NCI-H1436 (cell line): ENCODE data around the gene HLA-DOA.

Experiments
- DNase-seq: peaks from one replicate; lab custom pipeline; 2025; lab: John Stamatoyannopoulos, UW

HLA-DOA gene

GRCh38 chr6:32977272-32977952, 32.0 kb downstream of the HLA-DOA start:
- DNase-seq = no peak

- no peak for DNase-seq
Measured at GRCh38 chr6:32976334-32977069, 32.9 kb downstream of the HLA-DOA start.

- DNase-seq = no peak
Measured at GRCh38 chr6:32975886-32976285, 33.5 kb downstream of the HLA-DOA start.

GRCh38 chr6:32974541-32975308, 34.7 kb downstream of the HLA-DOA start:
- DNase-seq = no peak

GRCh38 chr6:32974016-32974333, 35.4 kb downstream of the HLA-DOA start:
- no peak for DNase-seq

- DNase-seq = peak; percentile 29
Measured at GRCh38 chr6:32973144-32974015, 36.0 kb downstream of the HLA-DOA start.

DNA sequence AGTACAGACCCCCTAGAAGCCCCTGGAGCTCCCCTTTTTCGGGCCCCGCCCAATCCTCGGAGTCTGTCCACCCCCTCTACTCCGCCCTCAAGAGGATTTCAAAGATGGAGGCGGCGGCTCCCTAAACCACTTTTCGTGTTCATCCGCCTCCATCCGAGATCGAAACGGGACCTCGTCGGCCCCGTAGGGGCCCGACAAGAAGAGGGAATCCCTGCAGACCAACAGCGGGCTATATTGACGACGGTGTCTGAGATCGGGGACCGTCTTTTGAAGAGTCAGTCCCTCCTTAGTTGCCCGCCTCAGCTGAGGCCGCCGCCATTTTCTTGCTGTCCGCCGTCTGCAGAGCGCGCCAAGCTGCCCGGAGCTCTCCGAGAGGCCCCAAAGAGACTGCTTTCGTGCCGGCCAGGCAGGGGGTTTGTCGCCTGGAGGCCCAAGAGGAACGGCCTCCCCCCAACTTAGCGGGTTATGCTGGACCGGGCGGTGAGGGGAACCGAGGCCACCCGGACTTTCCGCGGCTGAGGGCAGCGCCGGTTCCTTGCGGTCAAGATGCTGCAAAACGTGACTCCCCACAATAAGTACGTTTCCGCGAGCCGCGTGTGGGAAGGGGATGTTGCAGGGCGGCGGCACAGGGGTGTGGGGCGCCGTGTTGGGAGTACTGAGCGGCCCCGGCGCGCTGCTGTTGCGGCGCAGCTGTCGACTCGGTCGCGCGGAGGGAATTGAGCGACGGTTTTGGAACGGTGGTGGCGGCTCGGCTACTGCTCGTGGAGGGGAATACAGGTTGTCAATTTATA, 36.8 kb downstream of the HLA-DOA start:
- DNase-seq = peak; percentile 46

- DNase-seq = peak; percentile 99
Measured at GRCh38 chr6:32971581-32972352, 37.6 kb downstream of the HLA-DOA start.

DNA sequence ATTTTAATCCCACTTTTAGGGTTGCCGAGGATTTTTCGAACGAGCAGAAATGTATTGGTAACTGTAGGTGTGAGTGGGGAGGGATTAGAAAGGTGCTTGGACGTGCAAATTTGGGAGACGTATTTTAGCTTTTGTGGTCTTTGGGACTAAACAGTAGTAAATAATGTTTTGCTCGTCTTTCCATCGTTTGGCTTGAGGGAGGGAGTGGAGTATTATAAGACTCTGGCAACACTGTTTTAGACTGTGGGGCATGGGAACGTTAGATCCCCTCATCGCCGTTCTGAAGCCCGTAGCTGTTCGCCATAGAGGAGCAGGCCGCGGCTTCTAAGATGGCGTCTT, 38.2 kb downstream of the HLA-DOA start:
- no peak for DNase-seq

GRCh38 chr6:32970413-32971241, 38.8 kb downstream of the HLA-DOA start:
- peak; percentile 78 for DNase-seq

DNA sequence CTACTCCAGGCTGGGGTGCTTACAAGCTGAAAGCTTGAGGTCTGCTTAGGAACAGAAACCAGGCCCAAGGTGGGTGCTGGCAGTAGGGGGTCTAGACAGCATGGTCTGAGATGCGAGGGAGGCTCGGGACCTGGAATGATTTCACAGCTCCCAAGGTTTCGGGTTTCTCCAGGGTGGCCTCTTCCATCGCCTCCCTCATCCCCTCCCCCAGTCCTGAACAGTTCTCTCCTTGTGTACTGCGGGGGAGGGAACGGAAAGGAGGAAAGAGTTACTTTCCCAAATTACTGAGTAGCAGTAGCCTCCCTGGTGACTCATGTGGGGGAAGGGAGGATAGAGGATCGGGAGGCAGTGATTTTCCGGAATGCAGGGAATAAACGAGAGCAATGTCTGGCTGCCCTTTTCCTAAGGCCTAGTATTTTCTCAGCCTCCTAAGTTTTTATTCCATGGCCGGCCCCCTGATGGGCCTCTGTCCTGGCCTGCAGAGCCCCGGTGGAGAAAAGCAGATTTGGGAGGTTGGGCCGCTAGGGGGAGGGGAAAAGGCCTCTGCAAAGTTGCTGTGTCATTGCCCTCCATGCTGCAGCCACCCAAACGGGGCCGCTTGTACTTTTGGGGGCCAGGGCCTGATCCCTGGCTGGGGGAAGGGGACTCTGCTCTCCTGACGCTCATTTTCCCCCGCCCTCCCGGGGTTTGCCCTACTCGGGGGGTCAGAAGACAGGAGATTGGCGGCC, 39.5 kb downstream of the HLA-DOA start:
- DNase-seq = peak; percentile 64

DNA sequence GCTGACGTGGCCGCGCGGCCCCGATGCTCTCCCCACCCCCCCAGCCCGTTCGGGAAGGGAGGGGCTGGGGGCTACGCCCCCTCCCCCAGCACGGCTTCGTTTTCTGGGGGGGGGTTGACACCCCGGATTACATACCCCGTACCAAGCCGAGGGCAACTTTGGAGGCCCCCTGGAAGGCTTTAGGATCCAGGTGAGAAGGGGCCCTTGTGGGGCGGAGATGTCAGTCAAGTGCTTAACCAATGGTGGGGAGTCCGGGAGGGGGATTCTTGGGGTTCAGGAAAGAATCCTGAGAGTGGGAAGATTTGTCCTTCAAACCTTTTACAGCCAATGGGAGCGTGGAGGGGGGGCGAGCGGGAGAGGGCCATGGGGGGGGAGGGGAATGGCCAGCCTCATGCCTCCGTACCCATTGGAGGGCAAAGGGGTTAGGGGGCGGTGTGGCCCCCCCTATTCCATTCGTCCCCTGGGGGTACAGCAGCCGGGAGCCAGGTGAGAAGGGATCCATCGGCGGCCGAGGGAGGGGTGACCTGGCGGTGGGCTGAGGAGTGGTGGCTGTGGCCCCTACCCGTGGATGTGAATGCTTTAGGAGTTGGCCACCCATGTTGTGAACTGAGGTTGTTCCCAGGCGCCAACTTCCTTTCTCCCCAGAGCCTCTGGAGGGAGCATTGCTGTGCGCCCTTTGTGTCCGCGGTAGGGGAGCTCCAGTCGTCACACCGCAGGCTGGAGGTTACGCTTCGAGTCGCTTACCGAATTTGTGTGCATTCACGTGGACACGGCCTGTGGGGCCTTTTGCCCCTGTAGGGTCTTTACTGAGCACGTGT, 40.3 kb downstream of the HLA-DOA start:
- peak; percentile 81 for DNase-seq

DNA sequence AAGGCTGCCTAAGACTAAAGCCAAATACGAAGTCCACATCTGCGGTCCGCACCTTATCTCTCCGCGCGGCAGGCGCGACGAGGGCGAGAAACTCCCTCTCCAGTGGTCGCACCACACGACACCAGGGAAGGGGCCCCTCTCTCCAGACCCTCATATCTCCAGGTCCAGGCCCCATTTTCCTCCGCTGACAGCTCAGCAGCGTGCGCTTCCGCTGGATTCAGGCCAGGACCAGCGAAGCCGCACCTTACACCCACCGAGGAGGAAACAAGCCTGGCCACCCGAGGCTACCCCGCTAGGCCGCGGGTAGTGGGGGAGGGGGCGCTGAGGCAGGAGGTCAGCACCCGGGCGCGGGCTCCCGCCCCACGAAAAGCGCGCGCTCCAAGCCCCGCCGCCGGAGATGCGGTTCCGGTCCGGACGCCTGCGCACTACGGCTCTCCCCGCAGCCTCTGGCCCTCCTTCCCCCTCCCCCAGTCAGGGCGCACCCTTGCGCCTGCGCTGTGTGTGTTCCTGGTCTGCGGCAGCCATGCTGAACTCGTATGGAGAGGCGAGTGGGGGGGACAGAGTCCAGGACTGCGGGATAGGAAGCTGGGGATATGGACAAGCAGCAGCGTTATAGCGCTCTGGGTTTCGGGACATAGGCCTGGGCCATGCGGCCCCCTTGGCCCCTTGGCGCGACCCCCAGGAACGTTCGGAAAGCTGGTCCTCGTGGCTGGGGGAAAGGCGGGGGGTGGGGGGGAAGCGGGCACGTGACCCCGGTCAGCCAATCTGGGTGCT, 41.1 kb downstream of the HLA-DOA start, which contains the start of gene BRD2:
BRD2 (plus strand) TSS at position 502 of the 774 bp plus-strand sequence. CDS start 4,305 bp downstream, outside the sequence.
- DNase-seq = peak; percentile 94

DNA sequence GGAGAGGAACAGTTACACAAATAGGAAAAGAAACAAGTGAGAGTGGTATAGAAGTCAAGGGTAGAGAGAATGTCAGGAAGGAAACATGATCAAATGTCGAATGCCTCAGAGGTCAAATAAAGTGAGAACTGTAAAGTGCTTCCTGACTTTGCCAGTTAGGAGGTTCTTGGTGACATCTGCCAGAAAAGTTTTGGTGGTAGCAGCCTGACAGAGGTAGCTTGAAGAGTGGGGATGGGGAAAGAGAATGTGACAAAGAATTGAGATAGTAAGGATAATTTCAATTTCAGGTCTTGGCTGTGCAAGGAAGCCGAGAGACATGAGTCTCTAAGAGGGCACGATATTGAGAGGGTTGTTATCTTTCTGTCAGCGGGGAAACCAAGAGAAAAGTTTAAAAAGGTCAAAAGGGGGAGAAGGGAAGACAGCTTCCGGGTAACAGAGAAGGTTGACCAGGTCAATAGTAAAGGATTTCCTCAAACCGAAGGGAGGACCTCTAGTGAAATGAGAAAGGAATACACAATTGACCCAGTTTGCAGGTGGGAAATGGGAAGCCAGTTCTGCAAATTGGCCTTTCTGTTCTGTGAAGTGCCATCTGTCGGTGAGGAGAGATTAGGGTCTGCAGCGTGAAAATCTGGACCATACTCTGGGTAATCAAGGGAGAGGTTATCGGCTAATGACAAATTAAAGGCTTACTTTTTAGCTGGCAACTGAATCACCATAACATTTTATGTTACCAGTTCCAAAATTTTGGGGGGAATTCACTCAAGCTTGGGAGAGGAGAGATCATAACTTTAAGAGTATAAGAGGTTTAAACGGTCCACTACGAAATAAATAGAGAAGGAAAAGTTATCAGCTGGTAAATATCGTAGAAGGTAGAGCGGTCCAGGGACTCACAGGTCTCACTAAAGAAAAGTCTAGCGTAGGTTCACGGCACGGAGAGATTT, 42.0 kb downstream of the HLA-DOA start:
- peak; percentile 19 for DNase-seq

GRCh38 chr6:32964776-32965175, 44.6 kb downstream of the HLA-DOA start:
- no peak for DNase-seq

DNA sequence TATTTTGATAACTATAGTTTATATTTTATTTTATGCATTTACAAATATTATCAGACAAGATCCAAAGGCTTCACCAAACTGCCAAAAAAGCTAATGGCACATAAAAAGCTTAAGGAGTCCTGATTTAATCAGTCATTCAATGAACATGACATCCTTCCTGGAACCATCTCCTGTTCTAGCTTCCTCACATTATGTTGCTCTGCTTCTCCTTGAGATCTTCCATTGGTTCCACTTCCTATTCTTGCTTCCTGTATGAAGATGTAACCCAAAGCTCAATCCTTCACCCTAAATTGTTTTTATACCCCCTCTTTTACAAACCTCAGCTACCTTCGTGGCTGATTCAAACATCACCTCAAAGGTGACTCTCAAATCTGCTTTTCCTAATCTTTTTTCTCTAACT, 45.5 kb downstream of the HLA-DOA start:
- DNase-seq = no peak
